Fibroblast of skin of right quadriceps (primary cell): ENCODE measurements around the gene POLR1A.
"Not testable (repeated sequence)": the region's sequence is repeated elsewhere in the genome, so short reads cannot be mapped to it uniquely, and the experiment has no call there.

ENCODE experiments used
- DNase-seq: peaks from one replicate; pipeline ENCODE4 v3.0.0-alpha.2; 2013

POLR1A gene

DNA sequence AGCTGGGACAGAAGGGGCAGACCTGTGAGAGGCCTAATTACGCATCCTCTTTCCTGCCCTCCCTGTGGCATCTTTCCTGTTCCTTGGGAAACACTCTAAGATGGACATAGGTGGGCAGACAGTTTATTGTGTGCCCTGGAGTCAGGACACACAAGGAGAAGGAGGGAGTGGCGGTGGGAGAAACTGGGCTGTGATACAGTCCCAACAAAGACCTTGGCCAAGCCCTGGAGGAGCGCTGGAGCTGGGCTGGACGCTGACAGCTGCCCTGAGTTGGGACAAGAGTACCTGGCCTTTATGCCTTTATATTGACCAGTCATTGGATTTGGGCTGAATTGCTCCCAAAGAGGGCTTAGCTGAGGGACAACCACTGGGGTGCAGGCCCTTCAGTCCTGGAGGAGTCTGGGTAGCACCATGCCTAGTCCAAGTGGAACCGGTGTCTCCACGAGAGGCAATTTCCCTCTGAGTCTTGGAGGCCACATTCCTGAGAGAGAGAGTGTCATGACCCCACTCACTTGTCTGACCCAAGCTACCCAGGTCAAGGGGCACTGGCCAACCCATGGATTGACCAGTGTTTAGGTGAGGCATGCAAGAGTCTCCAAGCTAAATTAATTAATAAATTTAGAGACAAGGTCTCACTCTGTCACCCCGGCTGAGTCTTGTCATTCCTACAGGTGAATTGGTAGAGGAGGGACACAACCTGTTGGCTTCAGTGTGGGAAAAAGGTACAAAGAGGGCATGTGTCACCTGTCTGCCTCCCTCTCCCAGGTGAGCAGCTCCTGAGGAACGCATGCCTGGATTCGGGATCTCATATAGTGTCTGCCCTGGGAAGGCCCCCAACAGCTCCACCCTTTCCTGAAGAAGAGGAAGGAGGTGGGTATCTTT is 109.8 kb downstream of the POLR1A start:
- DNase-seq = no peak

DNA sequence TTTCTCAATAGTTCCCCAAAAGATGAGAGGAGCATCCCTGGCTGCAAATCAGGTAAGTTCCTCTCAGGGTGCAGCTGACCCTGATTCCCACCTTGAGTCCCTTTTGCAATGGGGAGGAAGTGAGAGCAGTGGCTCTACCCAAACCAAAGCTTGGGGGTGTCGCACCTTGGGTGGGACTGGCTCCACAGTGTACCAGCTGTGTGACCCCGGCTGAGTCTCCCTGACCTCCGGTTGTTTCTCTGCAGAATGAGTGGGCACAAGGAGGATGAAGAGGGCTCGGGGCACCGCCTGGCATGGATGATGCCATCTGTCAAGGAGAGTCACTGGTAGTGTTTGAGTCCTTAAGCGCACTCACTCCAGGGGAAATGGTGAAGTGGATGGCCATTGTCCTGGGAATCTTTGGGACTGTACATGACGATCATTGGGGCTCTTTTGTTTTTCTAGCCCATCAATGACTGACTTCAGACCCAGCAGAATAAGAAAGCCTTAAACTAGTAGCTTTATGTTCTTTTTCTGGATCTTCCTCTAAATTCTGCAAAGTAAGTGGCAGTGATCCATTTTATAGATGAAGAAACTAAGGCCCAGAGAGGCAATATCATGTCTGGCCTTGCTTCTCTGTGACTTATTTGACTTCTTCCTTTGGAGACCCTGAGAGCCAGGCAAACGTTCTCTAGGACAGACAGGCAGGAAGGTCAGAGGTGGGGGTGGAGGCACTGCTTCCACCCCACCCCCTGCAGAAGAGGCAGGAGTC is 110.6 kb downstream of the POLR1A start:
- no peak for DNase-seq

DNA sequence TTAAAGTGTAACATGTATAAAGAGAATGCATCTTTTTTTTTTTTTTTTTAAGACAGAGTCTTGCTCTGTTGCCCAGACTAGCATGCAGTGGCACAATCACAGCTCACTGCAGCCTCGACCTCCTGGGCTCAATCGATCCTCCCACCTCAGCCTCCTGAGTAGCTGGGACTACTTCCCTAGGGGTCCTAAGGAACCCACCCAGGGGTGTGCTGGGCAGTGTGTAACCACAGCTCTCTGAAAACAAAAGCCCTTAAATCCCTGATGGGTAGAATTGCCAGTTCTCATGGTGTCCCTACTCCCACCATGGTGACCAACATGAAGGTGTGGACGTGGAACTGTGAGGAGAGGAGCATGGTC is 111.3 kb downstream of the POLR1A start:
- no peak for DNase-seq

DNA sequence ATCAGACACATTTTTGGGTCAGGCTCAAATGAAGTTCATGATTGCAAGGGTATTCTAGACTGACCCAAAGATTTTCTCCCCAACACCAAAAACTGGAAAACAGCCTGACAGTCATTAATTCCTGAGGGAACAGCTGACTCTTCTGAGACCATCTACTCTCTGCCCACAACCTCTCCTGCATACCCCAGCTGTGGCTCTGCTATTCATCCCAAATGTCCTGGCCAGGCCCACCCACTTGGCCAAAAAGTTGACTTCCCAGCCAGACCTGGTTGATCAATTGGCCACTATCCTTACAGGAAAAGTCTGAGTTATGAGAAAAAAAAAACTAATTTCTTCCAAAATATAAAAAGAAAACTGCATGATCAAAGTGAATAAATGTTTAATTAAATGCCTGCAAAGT is 113.1 kb downstream of the POLR1A start:
- DNase-seq = no peak

DNA sequence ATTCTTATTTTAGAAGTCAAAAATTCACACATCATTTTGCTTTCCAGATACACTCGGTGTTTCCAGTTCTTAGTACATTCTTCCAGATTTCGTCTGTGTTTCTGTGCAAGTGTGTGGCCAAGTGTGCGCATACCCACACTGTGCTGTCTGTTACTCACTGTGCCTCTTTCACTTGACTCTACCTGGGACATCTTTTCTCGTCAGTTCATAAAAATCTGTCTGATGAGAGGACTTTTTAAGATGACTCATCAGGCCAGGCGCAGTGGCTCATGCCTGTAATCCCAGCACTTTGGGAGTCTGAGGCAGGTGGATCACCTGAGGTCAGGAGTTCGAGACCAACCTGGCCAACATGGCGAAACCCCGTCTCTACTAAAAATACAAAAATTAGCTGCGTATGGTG is 113.6 kb downstream of the POLR1A start:
- DNase-seq = not testable (repeated sequence)

DNA sequence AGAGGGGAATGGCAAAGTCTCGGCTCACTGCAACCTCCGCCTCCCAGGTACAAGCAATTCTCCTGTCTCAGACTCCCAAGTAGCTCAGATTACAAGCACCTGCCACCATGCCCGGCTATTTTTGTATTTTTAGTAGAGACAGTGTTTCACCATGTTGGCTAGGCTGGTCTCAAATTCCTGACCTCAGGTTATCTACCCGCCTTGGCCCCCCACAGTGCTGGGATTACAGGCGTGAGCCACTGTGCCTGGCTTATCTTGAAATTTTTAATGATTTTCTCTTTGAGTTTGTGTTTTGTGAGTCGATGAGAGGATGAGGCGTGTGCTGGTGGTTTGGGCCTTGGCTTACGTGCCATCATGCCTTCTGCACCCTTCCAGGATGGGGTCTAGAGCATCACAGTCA is 115.6 kb downstream of the POLR1A start:
- no peak for DNase-seq

DNA sequence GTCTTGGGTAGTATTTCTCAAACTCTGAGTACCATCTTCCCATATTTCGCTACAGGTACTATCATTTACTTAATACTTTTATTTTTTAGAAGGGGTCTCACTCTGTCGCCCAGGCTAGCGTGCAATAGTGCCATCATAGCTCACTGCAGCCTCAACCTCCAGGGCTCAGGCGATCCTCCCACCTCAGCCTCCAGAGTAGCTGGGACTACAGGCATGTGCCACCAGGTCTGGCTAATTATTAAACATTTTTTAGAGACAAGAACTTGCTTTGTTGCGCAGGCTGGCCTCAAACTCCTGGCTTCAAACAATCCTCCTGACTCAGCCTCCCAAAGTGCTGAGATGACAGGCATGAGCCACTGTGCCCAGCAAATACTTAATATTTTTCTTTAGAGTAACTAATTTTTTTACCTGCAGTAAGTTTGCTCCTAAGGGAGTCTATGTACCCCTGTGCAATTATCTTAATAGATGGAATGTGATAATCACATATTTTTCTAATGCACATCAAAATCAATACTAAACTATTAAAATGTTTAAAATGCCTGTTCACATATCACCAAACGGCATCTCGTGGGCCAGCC is 116.3 kb downstream of the POLR1A start:
- DNase-seq = no peak

DNA sequence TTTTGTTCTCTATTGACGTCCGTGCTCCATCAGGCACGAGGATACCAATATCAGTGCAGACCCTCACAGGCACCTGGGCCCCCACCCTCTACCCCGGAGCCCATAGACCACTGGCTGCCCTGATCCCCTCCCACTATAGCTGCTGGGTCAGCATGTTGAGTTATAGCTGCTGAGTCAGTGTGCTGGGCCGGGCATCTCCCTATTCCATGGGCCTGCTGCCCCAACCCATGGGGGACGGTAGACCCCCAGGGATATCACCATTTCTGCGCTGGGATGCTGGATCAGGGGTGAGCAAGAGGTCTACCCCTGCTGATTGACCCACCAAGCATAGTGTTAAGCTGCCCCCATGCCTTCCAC is 116.8 kb downstream of the POLR1A start:
- DNase-seq = no peak

DNA sequence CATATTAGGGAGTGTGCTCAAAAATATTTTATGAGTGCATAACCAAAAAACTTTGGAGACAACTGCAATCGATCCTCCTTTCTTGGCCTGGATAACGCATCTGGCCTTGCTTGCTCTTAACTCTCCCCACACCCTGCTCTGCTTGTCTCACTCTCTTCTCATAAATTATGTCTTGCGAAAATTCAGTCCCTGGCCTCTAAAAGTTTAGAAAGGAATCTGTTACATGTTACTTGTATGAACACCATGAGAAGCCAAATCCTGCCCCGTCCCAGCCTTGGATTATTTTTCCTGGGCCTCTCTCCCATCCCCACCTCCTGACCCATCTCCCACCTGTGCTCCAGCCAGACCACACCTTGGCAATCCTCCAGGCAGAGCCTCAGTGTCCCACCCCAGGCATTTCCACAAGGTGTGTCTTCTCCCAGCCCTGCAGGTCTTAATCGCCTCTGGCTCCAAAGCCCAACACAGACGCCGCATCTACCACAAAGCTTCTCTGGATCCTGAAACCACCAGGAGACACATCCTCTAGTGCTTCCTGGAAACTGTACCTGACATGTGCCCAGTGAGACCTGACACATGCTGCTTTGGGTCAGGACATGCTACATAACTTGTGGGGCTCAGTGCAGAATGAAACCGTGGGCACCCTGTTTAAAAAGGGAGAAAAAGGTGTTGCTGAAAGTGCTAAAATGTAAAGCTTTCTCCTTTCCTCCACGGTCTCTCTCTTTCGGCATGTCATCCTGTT is 117.3 kb downstream of the POLR1A start:
- DNase-seq = peak; percentile 59

DNA sequence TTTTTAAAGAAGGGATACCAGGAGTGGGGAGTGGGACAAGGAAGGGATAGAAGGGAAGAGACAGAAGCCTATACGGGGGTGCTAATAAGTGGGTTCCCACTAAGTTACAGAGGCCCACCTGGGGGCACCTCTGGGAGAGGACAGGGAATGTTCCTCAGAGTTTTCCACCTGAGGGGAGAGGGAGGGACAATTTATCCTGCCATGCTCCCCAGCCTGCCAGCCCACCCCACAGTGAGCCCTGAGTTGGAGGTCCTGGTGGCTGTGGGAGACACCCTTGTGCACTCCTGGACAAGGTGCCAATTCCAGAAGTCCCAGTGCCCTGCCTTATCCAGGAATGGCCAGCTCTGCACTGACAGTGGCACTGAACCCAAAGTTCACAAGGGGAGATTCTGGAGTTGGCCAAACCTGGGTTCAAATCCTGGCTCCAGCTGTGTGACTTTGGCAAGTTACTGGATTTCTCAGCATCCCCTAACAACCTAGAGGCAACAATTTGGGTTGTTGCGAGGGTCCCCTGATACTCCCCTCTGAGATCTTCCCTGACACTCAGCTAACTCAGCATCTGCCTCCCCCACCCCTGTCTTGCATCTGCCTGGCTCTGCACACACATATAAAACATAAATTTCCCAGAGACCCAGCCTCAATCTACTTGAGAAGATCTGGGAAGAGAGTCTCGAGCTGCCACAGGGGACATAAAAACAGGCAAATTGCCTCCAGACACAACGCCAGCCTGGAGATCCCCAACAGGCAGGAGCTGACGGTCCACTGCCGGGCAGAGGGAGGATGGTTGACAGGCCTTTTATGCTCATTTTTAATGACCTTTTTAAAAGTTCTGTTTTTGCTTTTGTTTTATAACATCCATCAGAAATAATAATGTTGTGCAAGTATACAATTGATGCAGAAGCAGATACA is 118.2 kb downstream of the POLR1A start:
- no peak for DNase-seq

DNA sequence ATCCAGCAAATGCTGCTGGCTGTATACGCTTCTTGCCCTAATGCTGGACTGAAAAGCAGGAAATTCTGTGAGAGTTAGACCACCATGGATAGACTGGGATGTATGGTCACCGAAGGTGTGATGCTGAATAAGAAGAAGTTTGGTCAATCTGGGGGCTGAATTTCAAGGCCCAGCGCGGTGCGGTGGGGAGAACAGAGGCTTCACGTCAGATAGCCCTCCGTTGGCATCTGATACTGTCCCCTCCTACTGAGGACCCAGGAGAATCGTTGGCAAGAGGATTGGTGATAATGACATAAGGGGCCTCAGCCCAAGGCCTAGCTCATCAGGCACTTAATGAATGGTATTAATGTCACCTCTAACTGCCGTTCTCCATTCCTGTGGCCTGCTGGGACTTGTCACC is 119.6 kb downstream of the POLR1A start:
- DNase-seq = no peak

DNA sequence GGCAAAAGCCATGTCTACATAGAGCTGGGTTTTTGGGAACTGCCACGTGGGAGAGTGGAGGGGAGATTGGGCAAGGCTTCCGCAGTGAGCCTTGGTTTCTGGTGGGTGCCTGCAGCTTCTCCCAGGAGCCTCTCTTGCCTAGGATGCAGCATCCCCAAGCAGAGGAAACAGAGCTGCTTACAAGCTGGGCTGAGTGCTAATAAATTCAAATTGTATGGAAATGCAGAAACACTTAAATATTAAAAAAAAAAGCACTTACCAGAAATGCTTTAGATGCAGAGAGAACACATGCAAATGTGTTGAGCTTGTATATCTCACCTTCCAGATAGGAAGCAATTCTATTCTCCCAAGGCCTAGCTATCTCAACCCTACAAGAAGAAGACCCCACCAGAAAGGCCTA is 120.9 kb downstream of the POLR1A start:
- no peak for DNase-seq

DNA sequence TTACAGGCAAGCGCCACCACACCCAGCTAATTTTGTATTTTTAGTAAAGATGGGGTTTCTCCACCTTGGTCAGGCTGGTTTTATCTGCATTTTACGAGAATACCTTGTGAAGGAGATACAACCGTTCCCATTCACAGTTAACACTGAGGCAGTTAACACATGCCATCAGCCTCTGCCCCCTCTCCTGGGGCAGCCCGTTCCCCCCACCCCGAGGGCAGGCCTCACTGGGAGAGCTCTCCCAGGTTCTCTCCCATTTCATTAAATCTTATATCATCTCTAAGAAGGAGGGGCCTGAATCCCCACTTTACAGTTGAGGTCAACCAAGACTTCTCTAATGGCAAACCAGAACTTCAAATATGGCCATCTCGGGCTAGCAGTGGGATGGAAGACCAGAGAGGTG is 121.9 kb downstream of the POLR1A start:
- no peak for DNase-seq

DNA sequence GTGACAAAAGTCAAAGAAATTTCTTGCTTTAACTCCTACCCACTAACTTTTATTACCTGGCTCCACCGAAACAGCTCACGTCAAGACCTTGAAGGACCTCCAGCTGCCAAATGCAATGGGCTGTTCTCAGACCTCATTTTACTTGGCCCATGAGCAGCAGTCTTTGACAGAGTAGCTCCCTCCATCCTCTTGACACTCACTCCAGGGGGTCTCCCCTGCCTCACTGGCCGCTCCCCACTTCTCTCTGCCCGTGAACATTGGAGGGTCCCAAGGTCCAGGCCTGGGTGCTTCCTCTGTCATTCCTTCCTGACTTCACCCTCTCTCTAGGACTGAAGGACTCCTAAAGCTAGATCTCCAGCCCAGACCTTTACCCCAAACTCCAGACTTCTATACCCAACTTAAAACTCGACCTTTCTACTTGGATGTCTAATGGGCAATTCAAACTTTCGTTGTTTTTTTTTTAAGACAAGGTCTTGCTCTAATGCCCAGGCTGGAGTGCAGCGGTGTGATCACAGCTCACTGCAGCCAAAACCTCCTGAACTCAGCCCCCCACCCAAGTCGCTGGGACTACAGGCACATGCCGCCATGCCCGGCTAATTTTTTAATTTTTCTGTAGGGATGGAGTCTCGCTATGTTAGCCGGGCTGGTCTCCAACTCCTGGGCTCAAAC is 124.0 kb downstream of the POLR1A start:
- no peak for DNase-seq

DNA sequence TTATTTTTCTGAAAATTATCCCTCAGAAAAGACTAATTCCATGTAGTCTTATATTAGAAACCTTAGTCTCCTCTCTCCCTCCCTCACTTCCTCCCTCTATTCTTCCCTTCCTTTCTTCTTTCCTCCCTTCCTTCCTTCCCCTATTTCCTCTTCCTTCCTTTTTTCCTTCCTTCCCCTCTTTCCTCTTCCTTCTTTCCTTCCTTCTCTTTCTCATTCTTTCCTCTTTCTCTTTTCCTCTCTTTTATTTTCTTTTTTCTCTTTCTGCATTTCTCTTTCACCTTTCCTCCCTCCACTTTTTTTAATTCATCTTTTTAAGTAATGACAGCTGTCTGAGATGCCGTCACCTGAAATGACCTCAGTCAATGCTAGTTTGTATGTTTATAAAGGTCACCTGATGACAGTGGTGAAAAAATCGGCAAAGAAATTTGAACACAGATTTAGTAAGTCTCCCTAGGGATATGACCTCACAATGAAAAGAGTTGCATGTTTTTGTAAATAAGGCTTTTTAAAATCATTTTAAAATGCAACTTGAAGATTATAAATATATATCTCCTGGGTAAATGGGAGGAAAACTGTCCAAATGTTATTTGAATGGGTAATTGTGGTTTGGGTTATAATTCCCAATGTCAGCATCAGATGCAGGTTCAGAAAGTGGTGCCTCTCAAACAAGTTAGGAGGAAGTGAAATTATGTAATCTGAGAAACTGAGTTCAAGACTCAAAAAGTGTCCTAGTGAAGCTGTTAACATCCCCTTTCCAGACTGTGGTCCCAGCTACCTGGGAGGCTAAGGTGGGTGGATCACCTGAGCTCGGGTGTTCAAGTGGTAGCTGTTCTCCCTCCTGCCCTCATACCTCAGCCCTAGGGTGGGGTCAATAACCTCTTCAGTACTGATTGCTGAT is 126.6 kb downstream of the POLR1A start:
- no peak for DNase-seq

DNA sequence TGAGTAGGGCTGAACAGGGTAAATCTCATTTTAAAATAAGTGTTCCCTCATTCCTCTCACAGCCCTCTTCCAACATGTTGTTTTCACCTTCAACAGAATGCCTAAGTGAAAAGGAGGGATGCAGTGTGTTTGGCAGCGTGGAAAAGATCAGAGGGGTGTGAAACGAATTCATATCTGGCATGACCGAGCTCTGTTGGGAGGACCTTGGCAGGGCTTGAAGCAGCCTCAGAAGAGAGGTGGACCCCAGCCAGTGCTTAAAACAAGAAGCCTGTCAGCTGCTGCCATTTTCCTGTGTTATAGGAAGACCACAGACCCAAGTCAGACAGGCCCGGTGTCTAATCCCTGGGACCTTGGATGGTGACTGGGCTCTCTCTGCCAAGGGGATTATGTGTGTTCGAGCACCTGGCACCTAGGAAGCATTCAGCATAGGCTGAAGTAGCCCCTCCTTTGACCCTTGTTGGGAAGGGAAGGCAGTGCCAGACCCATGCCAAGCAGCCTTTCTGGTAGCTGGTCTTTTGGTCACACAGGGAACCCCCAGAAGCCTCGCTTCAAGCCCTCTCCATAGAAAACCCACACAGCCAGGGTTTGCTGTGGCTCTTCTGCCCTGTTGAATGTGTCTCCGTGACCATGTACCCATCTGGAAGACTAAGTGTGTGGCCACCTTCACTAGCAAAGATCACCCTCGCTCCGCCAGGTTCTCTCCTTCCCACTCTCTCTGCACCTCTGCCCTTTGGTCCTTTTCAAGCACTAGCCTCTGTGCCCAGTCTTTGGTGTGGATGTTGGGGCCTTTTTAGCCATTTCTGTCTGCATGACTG is 129.4 kb downstream of the POLR1A start:
- no peak for DNase-seq

DNA sequence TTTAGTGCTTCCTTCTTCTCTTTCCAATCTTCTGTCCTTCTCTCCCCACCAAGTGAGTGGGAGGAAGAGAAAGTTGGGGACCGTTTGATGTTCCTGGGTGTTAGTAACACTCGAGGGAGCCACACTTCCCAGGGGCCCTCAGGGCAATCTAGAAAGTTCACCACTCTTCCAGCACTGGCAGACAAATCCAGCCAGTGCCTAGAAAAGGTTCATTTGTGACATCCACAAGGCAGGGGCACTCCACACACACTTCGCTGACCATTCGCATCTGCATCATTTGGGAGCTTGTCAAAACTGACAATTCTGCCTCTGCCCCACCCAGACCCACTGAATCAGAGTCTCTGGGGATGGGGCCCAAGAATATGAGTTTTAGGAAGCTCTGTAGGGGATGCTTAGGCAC is 130.1 kb downstream of the POLR1A start:
- DNase-seq = no peak

DNA sequence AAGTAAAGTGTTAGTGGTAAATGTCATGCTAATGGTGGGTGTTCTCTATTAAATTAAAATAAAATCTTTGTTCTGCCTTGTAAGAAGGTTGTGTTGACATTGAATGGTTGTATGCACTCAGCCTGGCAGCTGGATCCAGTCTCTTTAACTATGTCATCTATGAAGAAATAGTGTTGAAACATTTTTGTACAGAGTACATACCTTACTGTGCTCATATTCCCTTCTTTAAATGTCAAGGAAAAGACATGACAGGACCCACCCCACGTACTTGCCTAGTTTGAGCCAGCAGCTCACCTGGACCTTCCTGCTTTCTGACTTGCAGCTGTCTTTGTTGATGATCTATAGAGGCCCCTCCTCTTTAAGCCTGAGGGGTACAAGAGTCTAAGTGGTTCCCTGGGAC is 131.3 kb downstream of the POLR1A start:
- no peak for DNase-seq

DNA sequence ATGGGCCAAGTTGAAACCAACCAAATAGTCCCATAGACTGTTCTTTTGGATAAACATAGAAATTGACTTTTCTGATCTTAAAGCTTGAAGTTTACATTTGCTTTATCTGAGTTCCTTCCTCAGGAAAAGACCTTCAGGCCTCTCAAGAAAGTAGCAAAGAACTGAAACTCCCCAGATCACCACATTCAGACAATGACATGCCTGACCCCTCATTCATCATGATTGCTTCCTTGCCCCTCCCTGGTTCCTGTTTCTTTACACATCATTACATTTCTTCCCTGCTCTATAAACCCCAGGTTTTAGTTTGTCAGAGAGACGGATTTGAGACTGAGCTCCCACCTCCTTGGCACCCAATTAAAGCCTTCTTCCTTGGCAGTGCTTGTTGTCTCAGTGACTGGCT is 133.3 kb downstream of the POLR1A start:
- DNase-seq = no peak

DNA sequence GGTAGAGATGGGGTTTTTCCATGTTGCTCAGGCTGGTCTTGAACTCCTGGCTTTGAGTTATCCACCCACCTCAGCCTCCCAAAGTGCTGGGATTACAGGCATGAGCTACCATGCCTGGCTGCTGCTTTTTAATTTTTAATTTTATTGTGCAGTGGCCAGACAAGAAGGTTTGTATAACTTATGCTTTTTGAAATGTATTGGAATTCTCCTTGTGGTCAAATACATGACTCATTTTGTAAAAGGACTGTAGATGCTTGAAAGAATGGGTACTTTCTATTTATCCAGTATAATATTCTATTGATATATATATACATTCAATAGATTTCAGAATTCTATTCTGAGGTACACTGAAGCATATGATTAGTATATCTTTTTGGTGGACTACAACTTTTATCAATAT is 134.3 kb downstream of the POLR1A start:
- peak; percentile 46 for DNase-seq
